T1000 (cell line): ENCODE data around the gene IPPK.
"Not testable (repeated sequence)": the region's sequence is repeated elsewhere in the genome, so short reads cannot be mapped to it uniquely, and the experiment has no call there.

ENCODE experiments used
- DNase-seq: peaks from one replicate; lab custom pipeline; 2025; ENCODE audit warnings: mixed read lengths; lab: John Stamatoyannopoulos, UW

Gene IPPK

DNA sequence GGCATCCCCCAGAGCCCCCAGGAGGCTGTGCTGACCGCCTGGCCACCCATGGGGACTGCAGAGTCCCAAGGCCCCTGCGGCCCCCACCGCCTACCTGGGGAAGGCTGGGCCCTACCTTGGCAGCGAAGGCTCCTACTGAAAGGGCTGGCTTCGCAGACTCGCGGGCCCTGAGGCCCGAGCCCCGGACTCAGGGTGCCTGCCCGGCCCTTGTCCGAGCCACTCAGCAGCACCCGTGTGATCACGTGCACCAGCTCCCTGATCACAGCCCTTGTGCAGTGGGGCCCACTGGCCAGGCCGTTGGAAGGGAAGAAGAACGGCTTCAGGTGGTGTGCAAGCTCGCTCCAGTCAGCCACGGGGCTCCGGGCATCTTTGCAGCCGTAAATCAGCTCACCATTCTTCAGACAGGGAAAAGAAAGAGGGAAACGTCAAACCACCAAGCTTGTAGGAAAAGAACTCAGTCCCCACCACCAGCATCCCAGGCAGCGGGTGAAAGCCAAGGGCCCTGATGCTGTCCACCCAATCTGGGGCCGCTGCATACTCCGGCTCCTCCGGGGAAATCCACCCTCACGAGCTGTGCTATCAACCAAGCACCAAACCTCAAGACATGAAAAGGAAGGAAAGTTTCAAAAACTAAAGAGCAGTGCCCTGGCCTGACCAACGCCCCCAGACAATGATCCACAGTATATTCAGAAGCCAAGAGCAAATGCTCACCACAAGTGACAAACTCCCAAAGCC, 31.9 kb downstream of the IPPK start:
- no peak for DNase-seq

DNA sequence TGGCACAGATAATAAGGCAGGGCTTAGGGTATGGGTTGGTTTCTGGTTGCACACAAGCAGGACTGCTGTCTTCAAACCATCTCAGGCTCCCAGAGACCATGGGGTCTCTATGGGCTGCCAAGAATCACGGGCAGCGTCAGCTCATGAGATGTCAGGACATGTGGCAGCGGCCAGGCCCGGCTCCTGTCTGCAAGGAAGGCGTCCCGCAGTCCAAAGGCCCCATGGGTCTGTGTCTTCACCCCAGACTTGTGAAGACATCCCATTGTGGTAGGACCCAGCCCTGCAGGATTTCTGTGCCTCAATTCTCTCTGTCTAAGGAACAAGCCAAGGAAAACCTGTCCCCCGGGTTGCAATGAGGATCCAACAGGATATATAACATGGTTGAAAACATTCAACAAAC, 32.6 kb downstream of the IPPK start:
- no peak for DNase-seq

GRCh38 chr9:92636627-92637026, 33.3 kb downstream of the IPPK start:
- DNase-seq = no peak

GRCh38 chr9:92635760-92636159, 34.2 kb downstream of the IPPK start:
- DNase-seq = no peak

GRCh38 chr9:92634712-92635605, 35.0 kb downstream of the IPPK start:
- peak; percentile 34 for DNase-seq

GRCh38 chr9:92633614-92634278, 36.2 kb downstream of the IPPK start:
- no peak for DNase-seq

GRCh38 chr9:92632641-92633040, 37.3 kb downstream of the IPPK start:
- no peak for DNase-seq

- no peak for DNase-seq
Measured at GRCh38 chr9:92631452-92632343, 38.2 kb downstream of the IPPK start.

GRCh38 chr9:92627651-92628050, 42.3 kb downstream of the IPPK start:
- no peak for DNase-seq

DNA sequence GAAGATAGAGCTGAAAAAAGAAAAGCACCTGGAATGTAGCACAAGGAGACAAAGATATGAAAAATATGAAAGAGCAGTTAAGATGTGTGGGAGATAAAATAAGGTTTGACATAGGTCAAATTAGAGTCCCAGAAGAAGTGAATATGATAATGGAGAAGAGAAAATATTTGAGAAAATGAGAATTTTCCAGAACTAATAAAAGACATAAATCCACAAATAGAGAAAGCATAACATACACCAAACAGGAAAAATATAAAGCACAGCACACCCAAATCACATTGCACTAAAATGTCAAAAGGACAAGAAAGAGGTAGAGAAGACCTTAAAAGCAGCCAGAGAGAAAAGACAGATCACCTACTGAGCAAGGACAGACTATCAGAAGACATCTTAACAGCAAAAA, 43.4 kb downstream of the IPPK start:
- no peak for DNase-seq

DNA sequence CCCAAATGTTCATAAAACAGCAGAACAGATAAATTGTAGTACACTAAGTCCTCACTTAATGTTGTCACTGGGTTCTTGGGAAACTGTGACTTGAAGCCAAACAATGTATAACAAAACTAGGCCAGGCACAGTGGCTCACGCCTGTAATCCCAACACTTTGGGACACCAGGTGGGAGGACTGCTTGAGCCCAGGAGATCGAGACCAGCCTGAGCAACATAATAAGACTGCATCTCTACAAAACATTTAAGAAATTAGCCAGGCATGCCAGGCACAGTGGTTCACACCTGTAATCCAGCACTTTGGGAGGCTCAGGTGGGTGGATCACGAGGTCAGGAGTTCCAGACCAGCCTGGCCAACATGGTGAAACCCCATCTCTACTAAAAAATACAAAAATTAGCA, 46.0 kb downstream of the IPPK start:
- not testable (repeated sequence) for DNase-seq

DNA sequence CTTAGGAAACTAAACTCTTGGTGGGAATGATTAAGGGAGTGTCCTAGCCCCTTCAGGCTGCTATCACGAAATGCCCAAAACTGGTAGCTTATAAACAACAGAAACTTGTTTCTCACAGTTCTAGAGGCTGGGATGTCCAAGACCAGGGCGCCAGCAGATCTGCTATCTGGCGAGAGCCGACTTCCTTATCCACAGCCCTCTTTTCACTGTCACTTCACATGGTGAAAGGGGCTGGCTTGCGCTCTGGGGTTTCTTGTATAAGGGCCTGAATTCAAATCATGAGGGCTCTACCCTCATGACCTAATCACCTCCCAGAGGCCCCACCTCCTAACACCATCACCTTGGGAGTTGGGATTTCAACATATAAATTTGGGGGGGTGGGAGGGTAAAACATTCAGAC, 49.1 kb downstream of the IPPK start:
- DNase-seq = no peak

DNA sequence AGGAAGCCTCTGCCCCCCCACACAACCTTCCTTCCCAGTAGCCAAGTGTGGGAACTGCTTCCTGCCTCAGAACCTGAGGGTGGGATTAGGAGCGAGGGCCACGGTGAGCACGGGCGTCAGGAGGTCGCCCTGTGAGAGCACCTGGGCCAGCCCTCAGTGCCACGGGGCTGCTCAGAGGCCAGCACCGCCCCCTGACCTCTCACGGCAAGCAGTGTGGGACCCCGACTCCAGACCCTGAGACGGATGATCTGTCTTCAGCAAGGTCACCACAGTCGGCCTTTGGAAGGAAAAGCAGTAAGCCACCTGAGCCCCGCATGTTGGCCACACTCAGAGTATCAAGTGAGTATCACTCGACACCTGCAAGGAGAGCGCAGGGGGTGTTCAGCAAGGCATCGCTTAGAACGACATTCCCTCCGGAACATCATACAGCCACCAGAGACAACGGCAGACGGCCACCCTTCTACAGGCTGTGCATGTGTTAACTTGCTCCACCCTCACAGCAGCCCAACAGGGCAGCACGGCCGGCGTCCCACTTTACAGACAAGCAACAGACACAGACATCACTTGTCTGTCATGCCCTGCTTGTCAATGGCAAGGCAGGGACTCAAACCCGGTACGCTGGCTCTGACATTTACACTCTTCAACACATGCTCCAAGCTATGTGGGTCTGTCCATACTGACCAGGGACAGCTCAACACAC, 50.2 kb downstream of the IPPK start:
- no peak for DNase-seq

DNA sequence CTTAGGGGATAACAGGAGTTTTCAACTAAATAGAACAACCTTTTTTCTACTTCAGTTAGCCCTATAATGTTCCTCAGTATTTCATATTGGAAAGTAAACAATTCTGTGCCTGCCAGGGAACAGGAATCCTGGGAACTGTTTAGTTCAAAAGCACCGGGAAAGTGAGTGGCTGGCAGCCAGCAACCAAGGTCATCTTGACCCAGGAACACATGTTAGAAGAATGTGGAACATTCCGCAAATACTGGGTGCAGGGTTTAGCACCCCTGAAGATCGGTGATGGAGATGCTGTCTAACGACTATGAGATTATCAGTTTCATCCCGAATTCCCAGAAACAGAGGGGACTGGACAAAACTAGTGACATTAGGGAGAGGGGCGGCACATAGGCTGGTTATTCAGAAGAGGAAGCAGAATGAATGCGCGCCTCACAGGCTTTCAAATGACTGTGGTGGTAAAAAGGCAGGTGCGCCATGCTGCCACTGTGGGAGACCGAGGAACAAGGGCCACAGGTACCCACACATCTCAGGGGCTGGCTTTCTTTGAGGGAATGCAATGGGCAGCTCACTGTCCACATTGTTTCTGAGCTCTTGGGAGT, 51.2 kb downstream of the IPPK start:
- DNase-seq = no peak

GRCh38 chr9:92617951-92618510, 51.9 kb downstream of the IPPK start:
- DNase-seq = no peak

DNA sequence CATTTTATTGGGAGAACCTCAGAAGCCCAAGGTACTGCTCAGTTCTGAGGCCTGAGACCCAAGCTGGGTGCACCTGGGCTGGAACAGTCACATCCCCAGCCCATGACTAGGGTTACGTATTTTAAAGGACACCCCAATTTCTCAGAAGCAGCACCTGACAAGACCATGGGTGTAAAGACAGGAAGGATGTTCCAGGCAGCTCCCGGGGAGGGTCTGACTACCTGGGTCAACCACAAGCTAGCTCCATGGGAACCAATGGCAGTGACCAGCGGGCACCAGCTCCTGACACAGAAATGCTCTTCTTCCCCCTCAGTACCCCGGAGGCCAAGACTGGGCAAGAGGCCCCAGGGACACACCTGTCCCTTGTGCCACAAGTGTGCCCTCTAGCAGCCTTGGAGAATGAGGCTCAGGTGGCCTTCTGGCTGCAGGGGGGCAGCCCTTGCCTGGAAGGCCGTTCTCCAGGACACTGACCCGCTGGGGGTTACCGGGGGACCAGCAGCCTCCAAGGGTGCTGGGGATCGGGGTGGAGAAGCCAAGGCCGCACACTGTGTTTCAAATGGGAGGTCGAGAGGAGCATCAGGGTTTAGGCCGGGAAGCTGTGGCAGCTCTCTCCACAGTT, 52.6 kb downstream of the IPPK start:
- DNase-seq = no peak

- no peak for DNase-seq
Measured at GRCh38 chr9:92616655-92617111, 53.2 kb downstream of the IPPK start.

DNA sequence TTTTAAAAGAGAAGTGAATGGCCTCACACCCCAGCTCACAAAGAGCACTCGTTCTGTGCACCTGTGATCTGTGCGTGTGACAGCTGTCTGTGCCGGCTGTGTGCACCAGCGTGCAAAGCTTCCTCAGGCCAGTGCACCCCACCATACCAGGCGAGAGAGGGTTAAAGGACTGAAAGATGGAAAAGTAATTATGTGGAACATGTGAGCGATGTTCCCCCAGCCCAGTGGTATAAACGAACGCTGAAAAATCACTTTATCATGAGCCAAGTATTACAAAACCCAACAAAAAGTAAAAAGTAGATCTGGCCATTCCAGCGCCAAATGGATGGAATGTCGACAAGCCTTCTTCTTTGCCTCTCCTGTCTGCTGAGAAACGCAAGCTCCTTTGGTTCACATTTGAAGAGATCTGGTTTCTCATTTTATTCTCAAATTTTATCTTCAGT, 53.7 kb downstream of the IPPK start:
- no peak for DNase-seq

DNA sequence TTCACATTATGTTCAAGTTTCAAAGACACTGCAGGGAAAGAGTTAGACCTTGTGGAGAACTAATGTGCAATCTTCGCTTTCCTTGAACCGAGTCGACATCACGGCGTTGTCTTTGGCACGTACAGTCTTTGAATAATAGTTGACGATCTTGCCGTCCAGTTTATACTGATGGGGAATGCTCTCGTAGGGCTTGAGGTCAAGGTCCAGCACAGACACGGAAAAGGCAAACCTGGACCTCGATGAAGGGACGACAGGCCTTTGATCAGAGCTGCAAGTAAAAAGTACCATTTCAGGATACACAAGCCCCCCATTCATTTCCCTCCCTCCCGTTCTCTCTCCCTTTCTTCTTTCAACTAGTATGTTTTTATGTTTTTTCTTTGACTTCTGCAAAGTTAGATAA, 54.1 kb downstream of the IPPK start:
- DNase-seq = no peak
